Amygdala (tissue), 56 donors: ENCODE data around the gene FANCE.
A peak's percentile ranks its signal among the peaks of the same experiment; 100 is the strongest.
"Not testable (repeated sequence)": the region's sequence is repeated elsewhere in the genome, so short reads cannot be mapped to it uniquely, and the experiment has no call there.

Source experiments
- DNase-seq, 56 donors: peaks; one replicate each; lab custom pipeline; 2025; lab: John Stamatoyannopoulos, UW

Gene FANCE

GRCh38 chr6:35428421-35429149 lies 23.6 kb upstream of the FANCE start:
- DNase-seq, result no peak

GRCh38 chr6:35429463-35429862 lies 22.7 kb upstream of the FANCE start:
- no peak for DNase-seq

- no peak for DNase-seq
Observed at GRCh38 chr6:35432291-35432690, 19.8 kb upstream of the FANCE start.

- DNase-seq, result not testable (repeated sequence)
Observed at GRCh38 chr6:35432702-35433101, 19.4 kb upstream of the FANCE start.

- no peak for DNase-seq
Observed at GRCh38 chr6:35435074-35435837, 16.9 kb upstream of the FANCE start.

GRCh38 chr6:35436071-35436857 lies 15.9 kb upstream of the FANCE start:
- no peak for DNase-seq

GRCh38 chr6:35438378-35439065 lies 13.6 kb upstream of the FANCE start:
- not testable (repeated sequence) for DNase-seq

- no peak for DNase-seq
Observed at GRCh38 chr6:35439308-35439707, 12.8 kb upstream of the FANCE start.

- DNase-seq, result no peak
Observed at GRCh38 chr6:35441205-35441604, 10.9 kb upstream of the FANCE start.

GRCh38 chr6:35441642-35442041 lies 10.5 kb upstream of the FANCE start:
- DNase-seq, result no peak

- no peak for DNase-seq
Observed at GRCh38 chr6:35442693-35443092, 9.4 kb upstream of the FANCE start.

GRCh38 chr6:35443341-35444030 lies 8.7 kb upstream of the FANCE start:
- no peak for DNase-seq

GRCh38 chr6:35445691-35446090 lies 6.4 kb upstream of the FANCE start:
- no peak for DNase-seq

GRCh38 chr6:35448191-35448590 lies 3.9 kb upstream of the FANCE start:
- DNase-seq, result no peak

- peak in 18 of 56 donors; percentile 8 to 64 (median 27) for DNase-seq
Observed at GRCh38 chr6:35449287-35449881, 2.8 kb upstream of the FANCE start.

GRCh38 chr6:35451354-35452182 lies 570 bp upstream of the FANCE start:
- peak in 2 of 56 donors; percentile 12 for DNase-seq

- no peak for DNase-seq
Observed at GRCh38 chr6:35453236-35453635, 1.1 kb downstream of the FANCE start.

- no peak for DNase-seq
Observed at GRCh38 chr6:35454391-35455110, 2.4 kb downstream of the FANCE start.
